ENCODE results near the gene RABL6.
"Not testable (repeated sequence)": the region's sequence is repeated elsewhere in the genome, so short reads cannot be mapped to it uniquely, and the experiment has no call there.

The RABL6 gene, protein sequence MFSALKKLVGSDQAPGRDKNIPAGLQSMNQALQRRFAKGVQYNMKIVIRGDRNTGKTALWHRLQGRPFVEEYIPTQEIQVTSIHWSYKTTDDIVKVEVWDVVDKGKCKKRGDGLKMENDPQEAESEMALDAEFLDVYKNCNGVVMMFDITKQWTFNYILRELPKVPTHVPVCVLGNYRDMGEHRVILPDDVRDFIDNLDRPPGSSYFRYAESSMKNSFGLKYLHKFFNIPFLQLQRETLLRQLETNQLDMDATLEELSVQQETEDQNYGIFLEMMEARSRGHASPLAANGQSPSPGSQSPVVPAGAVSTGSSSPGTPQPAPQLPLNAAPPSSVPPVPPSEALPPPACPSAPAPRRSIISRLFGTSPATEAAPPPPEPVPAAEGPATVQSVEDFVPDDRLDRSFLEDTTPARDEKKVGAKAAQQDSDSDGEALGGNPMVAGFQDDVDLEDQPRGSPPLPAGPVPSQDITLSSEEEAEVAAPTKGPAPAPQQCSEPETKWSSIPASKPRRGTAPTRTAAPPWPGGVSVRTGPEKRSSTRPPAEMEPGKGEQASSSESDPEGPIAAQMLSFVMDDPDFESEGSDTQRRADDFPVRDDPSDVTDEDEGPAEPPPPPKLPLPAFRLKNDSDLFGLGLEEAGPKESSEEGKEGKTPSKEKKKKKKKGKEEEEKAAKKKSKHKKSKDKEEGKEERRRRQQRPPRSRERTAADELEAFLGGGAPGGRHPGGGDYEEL

DNA sequence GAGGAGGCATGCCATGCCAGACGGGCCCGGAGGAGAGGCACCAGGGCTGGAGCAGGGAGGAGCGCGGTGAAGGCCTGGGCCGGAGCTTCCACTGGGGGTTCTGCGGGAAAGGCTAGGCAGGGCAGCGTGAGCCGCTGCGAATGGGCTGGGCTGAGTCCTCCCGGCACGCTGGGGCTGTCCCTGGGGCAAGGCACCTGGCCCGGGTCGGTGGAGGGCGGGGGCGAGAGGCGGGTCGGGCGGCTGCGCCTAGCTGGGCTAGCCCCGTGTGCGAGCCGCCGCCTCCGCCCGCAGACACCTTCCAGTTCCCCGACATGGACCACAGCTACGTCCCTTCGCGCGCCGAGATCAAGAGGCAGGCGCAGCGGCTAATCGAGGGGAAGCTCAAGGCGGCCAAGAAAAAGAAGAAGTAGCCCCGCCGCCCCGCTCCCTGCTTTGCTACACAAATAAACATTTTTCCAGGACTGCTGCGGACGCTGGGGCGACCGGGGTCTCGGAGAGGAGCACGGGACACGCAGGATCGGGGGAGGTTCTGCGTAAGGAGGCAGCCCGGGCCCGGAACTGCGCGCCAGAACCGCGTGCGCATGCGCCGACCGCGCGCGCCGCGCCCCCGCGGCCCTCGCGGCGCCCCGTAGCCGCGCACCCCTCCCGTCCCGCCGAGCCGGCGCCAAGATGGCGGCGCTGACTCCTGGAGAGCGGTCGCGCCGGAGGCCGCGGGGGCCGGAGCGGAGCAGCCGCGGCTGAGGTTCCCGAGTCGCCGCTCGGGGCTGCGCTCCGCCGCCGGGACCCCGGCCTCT is at the start of gene RABL6:
Gene RABL6, plus strand, starts transcription at position 668 of the 794 bp plus-strand sequence. CDS start 249 bp downstream, outside the sequence.
- no peak for DNase-seq (ENCODE audit: low read depth)

DNA sequence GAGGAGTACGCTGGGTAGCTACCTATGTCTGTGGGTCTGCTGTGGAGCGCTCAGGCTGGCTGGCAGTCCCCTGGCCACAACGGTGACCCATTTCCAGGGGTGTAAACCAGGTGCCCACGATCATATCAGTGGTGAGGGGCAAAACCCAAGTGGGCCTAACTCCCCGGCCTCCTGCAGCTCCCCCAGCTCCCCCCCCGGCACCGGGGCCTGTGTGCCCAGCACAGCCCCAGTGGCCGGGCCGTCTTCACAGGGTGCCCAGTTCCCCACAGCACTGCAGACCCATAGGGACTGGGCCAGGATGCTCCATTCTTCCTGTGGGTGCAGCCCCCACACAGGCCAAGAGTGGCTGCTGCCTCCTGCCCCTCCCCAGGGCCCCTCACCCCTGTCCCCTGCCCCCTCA is 48.7 kb upstream of the RABL6 start:
- DNase-seq (ENCODE audit: low read depth), result no peak

DNA sequence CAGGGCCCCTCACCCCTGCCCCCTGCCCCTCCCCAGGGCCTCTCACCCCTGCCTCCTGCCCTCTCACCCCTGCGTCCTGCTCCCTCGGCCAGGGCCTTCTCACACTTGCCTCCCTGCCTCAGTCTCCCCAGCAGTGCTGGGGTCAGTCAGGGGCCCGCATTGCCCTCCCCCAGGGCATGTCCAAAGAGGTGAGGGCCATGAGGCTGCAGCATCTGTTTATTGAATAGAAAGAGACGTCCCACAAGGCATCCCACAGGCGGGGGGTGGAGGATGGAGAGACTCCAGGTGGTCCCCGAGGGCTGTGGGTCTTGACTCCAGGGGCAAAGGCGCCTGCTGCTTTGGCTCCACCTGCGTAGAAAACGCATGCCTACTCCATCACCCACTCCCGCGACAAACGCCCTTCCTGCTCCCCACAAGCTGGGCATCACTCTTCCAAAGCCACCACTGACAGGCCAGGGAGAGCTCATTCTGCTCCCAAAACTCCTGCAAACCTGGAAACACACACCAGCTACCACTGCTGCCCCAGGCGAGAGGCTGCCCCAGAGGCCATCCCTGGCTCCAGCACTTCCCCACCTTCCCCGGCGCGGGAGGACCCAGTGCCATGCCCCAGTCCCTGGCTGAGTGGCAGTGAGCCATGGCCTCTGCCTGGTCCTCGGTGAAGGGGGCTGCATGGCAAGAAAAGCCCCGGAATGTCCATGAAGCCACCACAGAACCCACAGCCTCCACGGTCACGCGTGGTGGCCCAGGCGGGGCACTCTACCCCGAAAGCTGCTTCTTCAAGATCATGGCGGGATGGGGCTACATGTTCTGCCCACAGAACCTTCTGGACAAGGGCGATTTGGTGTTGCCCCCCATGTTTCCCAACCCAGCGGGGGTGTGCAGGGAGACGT is 48.1 kb upstream of the RABL6 start:
- DNase-seq (ENCODE audit: low read depth), result no peak

DNA sequence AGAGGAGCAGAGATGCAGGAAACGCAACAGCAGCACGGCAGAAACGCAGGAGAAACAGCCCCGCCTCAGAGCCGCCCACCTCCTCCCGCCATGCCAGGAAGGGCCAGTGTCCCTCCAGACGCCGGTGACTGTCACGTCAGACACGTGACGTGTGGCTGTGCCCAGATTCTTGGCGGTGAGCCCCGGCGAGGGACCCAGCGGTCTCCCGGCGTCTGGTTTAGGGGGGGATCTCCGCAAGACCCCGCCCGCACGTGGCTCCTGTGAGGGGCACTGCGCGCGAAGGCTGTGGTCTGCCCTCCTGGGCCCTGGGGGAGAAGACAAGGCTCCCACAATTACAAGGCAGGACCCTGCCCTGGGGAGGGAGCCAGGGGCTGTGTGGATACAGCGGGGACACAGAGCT is 47.3 kb upstream of the RABL6 start:
- DNase-seq (ENCODE audit: low read depth), result no peak

DNA sequence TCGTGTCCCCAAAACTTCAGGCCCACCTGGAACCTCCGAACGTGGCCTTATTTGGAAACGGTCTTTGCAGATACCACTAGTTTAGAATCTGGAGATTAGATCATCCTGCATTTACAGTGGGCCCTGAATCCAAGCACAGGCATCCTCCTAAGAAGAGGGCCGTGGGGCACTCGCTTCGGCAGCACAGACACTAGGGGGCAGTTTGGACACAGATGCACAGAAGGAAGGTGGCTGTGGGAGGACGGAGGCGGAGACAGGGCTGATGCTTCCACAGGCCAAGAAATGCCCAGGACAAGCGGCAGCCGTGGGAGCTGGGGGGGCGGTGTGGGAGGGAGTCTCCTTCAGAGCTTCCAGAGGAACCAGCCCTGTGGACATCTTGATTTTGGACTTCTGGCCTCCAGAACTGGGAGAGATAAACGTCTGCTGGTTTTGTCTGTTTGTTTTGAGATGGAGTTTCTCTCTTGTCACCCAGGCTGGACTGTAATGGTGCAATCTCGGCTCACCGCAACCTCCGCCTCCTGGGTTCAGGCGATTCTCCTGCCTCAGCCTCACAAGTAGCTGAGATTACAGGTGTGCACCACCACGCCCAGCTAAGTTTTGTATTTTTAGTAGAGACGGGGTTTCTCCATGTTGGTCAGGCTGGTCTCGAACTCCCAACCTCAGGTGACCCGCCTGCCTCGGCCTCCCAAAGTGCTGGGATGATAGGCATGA is 46.8 kb upstream of the RABL6 start:
- DNase-seq (ENCODE audit: low read depth), result peak; percentile 71

DNA sequence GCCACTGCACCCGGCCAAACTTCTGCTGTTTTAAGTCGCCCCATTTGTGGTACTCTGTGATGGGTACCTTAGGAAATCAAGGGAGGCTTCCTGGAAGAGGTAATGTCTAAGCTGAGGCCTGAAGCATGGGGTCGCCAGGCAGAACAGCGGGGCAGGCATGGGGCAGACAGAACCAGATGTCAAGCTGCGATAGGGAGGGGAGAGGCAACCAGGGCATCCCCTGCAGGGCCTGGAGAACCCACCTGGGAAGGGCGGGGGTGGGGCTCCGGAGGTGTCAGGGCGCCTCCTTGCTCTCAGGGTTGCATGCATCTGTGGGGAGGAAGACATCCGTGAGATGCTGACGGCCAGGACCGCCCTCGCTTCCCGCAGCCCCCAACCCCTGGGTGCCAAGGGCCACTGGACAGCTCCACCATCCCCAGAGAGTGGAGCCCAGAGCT is 46.2 kb upstream of the RABL6 start:
- no peak for DNase-seq (ENCODE audit: low read depth)

DNA sequence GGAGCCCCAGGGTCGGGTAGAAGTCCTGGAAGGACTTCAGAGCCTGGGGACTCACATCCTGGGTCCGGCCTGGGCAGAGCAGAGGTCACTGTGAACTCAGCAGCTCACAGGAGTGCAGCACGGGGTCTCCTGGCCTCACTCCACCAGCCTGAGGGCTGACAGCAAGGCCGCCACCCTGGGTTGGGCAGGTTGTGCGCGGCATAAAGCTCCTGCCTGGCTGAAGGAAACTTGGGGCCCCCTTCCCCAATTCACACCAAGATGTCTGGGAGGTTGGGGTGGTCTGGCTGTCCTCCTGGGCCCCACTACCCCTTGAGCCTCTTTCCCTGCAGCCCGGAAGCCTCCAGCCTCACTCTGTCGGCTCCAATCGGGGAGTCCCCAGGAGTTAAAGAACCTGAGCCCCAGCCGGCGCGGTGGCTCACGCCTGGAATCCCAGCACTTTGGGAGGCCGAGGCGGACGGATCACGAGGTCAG is 45.5 kb upstream of the RABL6 start:
- no peak for DNase-seq (ENCODE audit: low read depth)

DNA sequence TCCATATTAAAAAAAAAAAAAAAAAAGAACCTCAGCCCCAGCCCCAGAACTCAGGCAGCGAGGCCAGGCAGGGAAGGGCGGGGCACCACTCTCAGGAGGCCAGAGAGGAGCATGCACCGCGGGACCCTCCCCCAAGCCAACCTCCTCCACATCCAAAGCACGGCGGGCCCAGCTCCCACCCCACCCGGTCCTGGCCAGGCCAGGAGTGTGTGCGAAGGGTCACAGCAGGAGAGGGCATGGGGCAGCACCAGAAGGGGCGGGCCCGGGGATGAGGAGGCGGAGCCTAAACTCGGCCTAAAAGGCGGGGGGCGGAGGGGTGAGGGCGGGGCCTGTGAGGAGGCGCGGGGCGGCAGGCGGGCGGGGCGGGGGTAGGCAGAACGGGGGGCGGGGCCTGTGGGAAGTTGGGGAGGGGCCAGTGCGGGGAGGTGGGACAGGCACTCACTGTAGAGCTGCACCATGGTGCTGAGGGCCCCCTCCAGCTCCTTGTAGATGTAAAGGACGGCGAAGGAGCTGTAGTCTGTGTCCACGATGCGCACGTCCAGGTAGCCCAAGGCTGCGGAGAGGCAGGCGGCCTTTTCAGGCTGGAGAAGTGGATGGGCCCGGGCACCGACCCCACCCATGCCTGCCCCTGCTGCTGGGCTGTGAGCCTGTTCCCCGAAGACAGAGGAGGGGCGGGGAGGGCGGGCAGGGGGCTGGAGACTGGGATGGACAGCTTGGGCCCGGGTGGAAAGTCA is 44.7 kb upstream of the RABL6 start:
- no peak for DNase-seq (ENCODE audit: low read depth)

DNA sequence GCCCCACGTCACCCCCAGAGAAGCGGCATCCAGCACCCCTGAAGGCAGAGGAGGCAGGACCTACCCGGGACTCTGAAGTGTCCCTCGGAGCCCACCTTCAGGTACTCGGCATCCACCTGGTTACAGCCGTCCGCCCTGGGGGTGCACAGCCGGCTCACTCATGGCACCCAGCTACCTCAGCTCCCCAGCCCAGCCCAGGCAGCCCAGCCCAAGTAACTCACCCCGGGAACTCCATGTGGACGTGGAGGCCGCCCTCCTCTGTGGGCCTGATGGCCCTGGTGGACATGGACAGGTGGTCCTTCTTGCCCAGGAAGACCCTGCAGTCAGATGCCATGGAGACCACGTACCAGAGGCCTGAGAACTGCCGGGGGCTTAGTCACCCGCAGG is 44.1 kb upstream of the RABL6 start:
- no peak for DNase-seq (ENCODE audit: low read depth)

DNA sequence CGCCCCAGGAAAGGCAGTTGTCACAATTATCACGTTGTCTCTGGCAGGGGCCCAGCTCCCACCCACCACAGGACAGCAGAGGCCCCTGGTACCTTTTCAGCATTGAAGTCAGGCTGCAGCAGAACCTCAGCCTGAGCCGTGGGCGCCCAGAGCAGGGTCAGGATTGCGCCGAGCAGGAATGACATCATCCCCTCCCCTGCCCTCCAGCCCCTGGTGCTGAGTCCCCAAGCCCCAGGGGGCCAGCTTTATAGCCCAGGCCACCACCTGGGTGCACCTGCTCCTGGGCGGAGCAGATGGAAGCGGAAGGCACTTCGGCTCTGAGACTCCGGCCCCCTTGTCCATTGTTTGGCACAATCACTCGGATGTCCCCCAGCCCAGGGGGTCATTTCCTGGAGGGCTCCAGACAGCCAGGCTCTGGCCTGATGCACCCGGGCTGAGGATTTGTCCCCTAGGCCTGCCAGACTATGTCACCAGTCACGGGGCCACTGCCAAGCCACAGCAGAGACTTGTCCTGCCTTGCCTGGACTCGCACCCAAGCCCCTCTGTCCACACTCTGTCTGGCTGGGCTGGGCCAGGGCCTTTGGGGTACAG is 43.4 kb upstream of the RABL6 start, which contains the start of gene LCN15:
Gene LCN15, minus strand, starts transcription at position 218 of the 591 bp plus-strand sequence. Its CDS starts 30 bp downstream, at position 188.
- DNase-seq (ENCODE audit: low read depth), result no peak

DNA sequence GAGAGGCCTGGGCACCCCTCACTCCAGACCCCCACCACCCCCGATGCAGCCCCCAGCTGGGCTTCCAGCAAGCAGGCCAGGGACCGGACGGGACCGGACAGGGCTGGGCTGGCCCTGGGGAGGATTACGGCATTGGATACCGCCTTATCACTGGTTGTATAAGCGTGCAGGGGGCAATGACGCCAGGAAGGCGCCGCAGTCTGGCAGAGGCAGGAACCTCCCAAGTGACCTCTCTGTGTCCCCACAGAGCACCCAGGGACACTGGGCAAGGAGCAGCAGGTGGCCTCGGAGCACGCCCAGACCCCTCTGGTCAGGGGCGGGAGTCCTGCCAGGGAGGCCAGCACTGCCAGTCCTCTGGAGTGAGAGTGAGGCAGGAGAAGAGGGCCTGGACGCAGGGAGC is 42.7 kb upstream of the RABL6 start:
- DNase-seq (ENCODE audit: low read depth), result no peak

DNA sequence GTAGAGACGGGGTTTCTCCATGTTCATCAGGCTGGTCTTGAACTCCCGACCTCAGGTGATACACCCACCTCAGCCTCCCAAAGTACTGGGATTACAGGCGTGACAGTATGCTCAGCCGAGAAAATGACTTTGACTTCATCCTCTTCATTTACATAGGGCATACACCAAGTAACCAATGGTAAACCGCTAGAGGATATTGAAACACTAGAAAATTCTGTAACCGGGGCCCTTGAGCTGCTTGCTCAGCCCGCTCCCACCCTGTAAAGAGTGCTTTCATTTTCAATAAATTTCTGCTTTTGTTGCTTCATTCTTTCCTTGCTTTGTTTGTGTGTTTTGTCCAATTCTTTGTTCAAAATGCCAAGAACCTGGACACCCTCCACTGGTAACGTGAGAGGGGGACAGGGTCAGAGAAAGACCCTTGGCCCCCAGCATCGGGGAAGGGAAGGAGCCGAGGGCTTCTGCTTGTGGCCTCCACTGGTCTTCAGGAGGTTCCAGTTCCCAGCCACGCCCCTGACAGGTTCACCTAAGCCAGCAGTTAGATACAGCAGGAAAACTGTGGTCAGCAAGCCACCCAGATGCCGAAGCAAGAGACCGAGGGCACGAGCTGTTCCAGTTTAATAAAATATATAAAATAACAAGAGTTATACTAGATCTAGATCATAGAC is 41.9 kb upstream of the RABL6 start:
- DNase-seq (ENCODE audit: low read depth), result not testable (repeated sequence)

DNA sequence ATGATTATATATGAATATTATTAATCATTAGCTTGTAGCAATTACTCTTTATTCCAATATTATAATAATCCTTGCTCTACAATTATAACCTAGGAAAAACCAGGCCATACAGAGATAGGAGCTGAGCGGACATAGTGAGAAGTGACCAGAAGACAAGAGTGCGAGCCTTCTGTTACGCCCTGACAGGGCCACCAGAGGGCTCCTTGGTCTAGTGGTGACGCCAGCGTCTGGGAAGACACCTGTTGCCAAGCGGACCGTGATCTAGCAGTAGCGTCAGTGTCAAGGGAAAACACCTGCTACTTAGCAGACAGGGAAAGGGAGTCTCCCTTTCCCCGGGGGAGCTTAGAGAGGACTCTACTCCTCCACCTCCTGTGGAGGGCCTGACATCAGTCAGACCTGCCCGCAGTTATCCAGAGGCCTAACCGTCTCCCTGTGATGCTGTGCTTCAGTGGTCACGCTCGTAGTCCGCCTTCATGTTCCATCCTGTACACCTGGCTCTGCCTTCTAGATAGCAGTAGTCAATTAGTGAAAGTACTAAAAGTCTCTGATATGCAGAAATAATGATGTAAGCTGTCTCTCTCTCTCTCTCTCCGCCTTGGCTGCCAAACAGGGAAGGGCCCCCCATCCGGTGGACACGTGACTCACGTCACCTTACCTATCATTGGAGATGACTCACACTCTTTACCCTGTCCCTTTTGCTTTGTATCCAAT is 41.2 kb upstream of the RABL6 start:
- peak; percentile 48 for DNase-seq (ENCODE audit: low read depth)

DNA sequence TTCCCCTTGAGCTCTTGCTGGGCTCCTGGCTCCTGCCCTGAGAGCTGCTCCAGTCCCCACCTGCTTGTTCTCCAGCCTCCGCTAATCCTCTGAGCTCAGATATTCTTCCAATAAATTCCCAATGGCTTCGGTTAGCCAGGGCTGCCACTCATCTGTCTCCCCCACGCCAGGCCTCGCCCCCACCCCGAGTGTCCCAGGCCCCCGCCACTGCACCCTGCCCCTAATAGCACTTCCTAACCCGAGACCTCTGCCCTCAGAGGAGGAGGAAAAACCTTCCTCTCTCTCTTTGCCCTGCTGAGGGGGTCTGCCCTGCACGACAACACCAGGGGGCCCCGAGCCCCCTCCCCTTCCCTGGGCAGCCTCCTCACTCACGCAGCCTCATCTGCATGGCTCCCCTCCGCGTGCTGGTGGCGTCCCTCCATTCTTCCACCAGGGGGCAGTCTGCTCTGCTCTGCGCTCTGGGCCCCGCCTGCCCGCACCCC is 38.0 kb upstream of the RABL6 start:
- no peak for DNase-seq (ENCODE audit: low read depth)

DNA sequence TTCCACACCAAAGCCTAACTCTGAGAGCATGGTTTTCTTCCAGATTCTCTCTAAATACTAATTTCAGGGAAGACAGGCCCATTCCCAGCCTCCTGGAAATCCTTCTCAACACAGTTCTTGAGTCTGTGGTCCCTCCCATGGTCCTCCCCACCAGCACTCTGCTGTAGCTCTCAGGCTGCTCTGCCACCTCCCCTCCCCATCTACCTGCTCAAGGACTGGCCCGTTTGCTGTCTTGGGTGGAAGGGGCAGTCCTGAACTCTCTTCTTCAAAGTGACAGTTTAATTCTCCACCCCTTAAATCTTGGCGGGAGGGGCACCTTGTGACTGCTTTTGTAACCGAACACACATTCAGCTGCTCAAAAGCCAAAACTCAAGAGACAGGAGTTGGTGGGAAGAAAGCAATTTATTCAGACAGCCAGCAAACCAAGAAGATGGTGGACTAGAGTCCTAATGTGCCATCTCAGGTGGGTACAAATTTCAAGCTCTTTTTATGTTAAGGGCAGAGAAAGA is 35.8 kb upstream of the RABL6 start:
- DNase-seq (ENCODE audit: low read depth), result no peak

DNA sequence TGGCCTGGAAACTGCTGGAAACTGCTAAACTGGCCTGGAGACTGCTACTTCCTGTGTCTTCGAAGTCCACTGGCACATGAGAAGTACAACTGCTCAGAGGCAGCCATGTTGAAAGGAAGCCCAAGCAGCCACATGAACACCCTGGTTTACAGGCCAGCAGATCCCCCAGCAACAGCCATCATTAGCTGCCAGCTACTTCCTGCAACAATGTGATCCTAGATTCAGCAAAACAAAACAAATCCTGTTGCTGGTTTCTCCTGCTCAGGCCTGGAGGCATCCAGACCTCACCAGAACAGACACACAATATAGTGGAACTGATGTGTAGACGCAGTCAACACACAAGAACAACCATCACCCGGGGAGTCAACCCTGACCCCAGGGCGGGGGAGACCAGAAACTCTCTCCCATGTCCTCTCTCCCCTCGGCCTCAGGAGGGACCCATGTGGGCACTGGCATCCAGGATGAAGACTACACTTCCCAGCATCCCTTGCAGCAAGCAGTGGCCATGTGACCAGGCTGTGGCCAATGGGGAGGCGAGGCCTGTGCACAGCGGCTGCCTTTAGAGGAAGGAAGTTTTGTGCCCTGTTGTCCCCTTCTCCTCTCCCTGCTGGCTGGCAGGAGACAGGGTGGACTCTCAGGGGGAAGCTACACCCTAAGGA is 34.2 kb upstream of the RABL6 start:
- DNase-seq (ENCODE audit: low read depth), result no peak

DNA sequence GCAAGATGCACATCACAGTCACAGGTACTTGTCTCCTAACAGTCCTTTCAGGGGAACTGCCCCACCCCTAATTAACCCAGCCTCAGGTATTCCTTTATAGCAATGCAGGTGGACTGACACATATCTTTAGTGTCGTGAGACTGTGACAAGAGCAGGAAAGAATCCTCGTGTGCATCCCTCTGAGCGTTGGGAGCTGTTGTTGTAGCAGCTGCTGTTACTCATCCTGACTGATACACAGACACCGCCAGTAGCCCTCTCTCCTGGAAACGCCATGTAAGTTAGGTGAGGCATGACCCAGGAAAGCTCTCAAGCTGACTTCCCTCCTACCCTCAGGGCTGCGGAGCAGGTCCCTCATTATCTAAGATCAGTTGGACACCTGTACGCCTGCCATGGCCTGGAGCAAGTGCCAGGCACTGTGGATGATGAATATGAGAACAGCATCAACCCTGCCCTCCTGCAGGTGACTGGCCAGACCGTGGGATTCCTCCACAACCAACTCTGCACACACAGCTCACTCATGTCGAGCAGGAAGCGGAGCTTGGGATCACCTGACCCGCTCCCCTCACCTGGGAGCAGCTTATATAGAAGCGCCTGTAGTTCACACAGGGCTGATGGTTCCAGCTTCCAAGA is 33.2 kb upstream of the RABL6 start:
- no peak for DNase-seq (ENCODE audit: low read depth)
